Measurements from ENCODE around the gene SPON2.

SPON2 gene

GRCh38 chr4:1139860-1140259, 32.5 kb downstream of the SPON2 start:
- Histone ChIP-seq H3K79me2 (ENCODE audit: low read length) (no peaks in the 10 kb centered on the region), H3K4me3 (ENCODE audit: low read length) (no peak overlapping the region), H3K27me3 (replicated peaks; ENCODE audit: insufficient read depth, low read length) (peaks cover 14% of the 10 kb centered on the region), H3K36me3 (replicated peaks; ENCODE audit: insufficient read depth, low read length) (no peaks in the 10 kb centered on the region), H3F3A (ENCODE audit: insufficient read depth, low read length) (no peaks in the 10 kb centered on the region), H3K9me3 (replicated peaks; ENCODE audit: insufficient read depth, low read length) (no peaks in the 10 kb centered on the region), H2AFZ (ENCODE audit: low read length) (no peak overlapping the region), H3K4me2 (ENCODE audit: low read depth, low read length) (no peak overlapping the region), H3K9ac (ENCODE audit: low read length) (no peak overlapping the region), H3K27ac (ENCODE audit: low read length) (no peak overlapping the region), H3K9me2 (replicated peaks; ENCODE audit: insufficient read depth, low read length) (no peaks in the 10 kb centered on the region), H4K20me1 (ENCODE audit: insufficient read depth, low read length) (no peaks in the 10 kb centered on the region), H3K4me1 (ENCODE audit: low read length) (0 out of 2 replicates have a peak, but pooled peaks cover 5% of the 10 kb centered on the region)
- DNase-seq, result no peak
- TF ChIP-seq EZH2phosphoT487 (IDR thresholded peaks at IDR 0.05; ENCODE audit: low read length), result no peak
- no peak for TF ChIP-seq EZH2 (optimal IDR thresholded peaks at IDR 0.05; ENCODE audit: low read depth, low read length)
- TF ChIP-seq CTCF (IDR thresholded peaks at IDR 0.05; ENCODE audit: low read length), result no peak

- TF ChIP-seq CTCF (IDR thresholded peaks at IDR 0.05; ENCODE audit: low read length) (no peak), EZH2 (optimal IDR thresholded peaks at IDR 0.05; ENCODE audit: low read depth, low read length) (no peak), EZH2phosphoT487 (IDR thresholded peaks at IDR 0.05; ENCODE audit: low read length) (no peak)
Measured at GRCh38 chr4:1137850-1138249, 34.5 kb downstream of the SPON2 start.

GRCh38 chr4:1137063-1137776, 35.2 kb downstream of the SPON2 start:
- Histone ChIP-seq H3K4me2 (ENCODE audit: low read depth, low read length) (peak overlapping the region; percentile 20), H3K9ac (ENCODE audit: low read length) (no peak overlapping the region), H3K9me3 (replicated peaks; ENCODE audit: insufficient read depth, low read length) (no peaks in the 10 kb centered on the region), H3F3A (ENCODE audit: insufficient read depth, low read length) (no peaks in the 10 kb centered on the region), H2AFZ (ENCODE audit: low read length) (peak overlapping the region; percentile 43; the same call in 1 of the 2 replicates), H3K36me3 (replicated peaks; ENCODE audit: insufficient read depth, low read length) (no peaks in the 10 kb centered on the region), H3K9me2 (replicated peaks; ENCODE audit: insufficient read depth, low read length) (no peaks in the 10 kb centered on the region), H4K20me1 (ENCODE audit: insufficient read depth, low read length) (no peaks in the 10 kb centered on the region), H3K4me1 (ENCODE audit: low read length) (0 out of 2 replicates have a peak, but pooled peaks cover 5% of the 10 kb centered on the region), H3K27ac (ENCODE audit: low read length) (no peak overlapping the region), H3K4me3 (ENCODE audit: low read length) (peak overlapping the region; percentile 45), H3K79me2 (ENCODE audit: low read length) (no peaks in the 10 kb centered on the region), H3K27me3 (replicated peaks; ENCODE audit: insufficient read depth, low read length) (no peaks in the 10 kb centered on the region)
- DNase-seq, result peak; percentile 40
- TF ChIP-seq CTCF (IDR thresholded peaks at IDR 0.05; ENCODE audit: low read length) (no peak), EZH2phosphoT487 (IDR thresholded peaks at IDR 0.05; ENCODE audit: low read length) (no peak), EZH2 (optimal IDR thresholded peaks at IDR 0.05; ENCODE audit: low read depth, low read length) (no peak)

More at GRCh38 chr4:1137850-1138249, 34.5 kb downstream of the SPON2 start:
- Histone ChIP-seq H3K9me2 (replicated peaks; ENCODE audit: insufficient read depth, low read length) (no peaks in the 10 kb centered on the region), H3F3A (ENCODE audit: insufficient read depth, low read length) (no peaks in the 10 kb centered on the region), H3K9me3 (replicated peaks; ENCODE audit: insufficient read depth, low read length) (no peaks in the 10 kb centered on the region), H3K4me1 (ENCODE audit: low read length) (0 out of 2 replicates have a peak, but pooled peaks cover 5% of the 10 kb centered on the region), H4K20me1 (ENCODE audit: insufficient read depth, low read length) (no peaks in the 10 kb centered on the region), H3K4me2 (ENCODE audit: low read depth, low read length) (peak overlapping the region; percentile 20; the same call in 1 of the 2 replicates), H3K27me3 (replicated peaks; ENCODE audit: insufficient read depth, low read length) (no peaks in the 10 kb centered on the region), H2AFZ (ENCODE audit: low read length) (peak overlapping the region; percentile 43; the same call in 1 of the 2 replicates), H3K4me3 (ENCODE audit: low read length) (no peak overlapping the region; the same call in 1 of the 2 replicates), H3K27ac (ENCODE audit: low read length) (no peak overlapping the region), H3K79me2 (ENCODE audit: low read length) (no peaks in the 10 kb centered on the region), H3K36me3 (replicated peaks; ENCODE audit: insufficient read depth, low read length) (no peaks in the 10 kb centered on the region), H3K9ac (ENCODE audit: low read length) (no peak overlapping the region)
- DNase-seq, result no peak

All from MM.1S (cell line).